ENCODE measurements around the gene C1QTNF4. TPM values are rescaled to one million over a fixed set of nuclear protein-coding genes. Genes with fewer than 3 reads are reported as not detected.

The C1QTNF4 gene
- total and polyA plus RNA-seq, 2 of the 13 experiments (the other 11 are each of a cell fraction or from before 2014, with no cell fraction given): not detected

DNA sequence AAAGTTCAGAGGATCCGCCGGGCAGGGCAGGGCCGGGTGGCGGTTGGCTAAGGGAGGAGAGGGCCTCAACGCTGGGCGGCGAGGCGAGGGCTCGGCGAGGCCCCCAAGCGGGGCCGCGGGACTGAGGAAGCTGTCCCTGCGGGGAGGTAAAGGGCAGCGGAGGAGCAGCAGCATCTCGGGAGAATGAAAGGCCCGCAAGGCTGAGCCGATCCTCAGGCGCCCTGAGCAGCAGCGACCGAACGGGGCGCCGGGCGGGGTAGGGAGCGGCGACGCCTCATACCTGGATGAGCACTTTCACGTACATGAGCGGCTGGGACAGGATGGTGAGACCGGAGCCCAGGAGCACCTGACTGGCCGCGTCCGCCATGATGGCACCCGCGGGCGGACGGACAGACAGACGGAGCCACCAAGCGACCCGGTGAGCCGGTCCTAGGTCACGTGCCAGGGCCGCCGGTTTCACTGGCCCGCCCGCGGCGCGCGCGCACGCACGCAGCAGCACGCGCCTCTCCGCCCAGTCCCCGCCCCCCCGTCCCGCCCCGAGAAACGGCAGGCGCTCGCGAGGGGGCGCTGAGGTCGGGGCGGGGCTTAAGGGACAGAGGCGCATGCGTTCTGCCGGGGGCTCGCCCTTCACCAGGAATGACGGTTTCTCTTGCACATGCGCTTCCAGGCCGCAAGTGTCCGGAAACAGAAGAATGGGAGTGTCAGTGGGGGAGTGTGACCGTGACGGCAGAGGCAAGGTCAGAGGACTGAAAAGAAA, 48.1 kb upstream of the C1QTNF4 start, which contains the start of gene MTCH2 (continued):
- peak; percentile 74 for TF ChIP-seq ZNF782 (CRISPR knock-in tag; IDR thresholded peaks at IDR 0.05; ENCODE audit: borderline replicate concordance)
- TF ChIP-seq ZNF30 (CRISPR knock-in tag; IDR thresholded peaks at IDR 0.05): no peak
- TF ChIP-seq, protein P1, sequence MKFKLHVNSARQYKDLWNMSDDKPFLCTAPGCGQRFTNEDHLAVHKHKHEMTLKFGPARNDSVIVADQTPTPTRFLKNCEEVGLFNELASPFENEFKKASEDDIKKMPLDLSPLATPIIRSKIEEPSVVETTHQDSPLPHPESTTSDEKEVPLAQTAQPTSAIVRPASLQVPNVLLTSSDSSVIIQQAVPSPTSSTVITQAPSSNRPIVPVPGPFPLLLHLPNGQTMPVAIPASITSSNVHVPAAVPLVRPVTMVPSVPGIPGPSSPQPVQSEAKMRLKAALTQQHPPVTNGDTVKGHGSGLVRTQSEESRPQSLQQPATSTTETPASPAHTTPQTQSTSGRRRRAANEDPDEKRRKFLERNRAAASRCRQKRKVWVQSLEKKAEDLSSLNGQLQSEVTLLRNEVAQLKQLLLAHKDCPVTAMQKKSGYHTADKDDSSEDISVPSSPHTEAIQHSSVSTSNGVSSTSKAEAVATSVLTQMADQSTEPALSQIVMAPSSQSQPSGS (CRISPR knock-in tag; IDR thresholded peaks at IDR 0.05): peak; percentile 57; the same call in 1 of the 2 replicates
- TF ChIP-seq ZNF24 (IDR thresholded peaks at IDR 0.05): no peak
- TF ChIP-seq TMF1 (CRISPR knock-in tag; IDR thresholded peaks at IDR 0.05; ENCODE audit: low read depth): peak; percentile 65; the same call in 1 of the 2 replicates
- TF ChIP-seq, protein P2, sequence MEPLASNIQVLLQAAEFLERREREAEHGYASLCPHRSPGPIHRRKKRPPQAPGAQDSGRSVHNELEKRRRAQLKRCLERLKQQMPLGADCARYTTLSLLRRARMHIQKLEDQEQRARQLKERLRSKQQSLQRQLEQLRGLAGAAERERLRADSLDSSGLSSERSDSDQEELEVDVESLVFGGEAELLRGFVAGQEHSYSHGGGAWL (CRISPR knock-in tag; IDR thresholded peaks at IDR 0.05): peak; percentile 92
- TF ChIP-seq, protein P3, sequence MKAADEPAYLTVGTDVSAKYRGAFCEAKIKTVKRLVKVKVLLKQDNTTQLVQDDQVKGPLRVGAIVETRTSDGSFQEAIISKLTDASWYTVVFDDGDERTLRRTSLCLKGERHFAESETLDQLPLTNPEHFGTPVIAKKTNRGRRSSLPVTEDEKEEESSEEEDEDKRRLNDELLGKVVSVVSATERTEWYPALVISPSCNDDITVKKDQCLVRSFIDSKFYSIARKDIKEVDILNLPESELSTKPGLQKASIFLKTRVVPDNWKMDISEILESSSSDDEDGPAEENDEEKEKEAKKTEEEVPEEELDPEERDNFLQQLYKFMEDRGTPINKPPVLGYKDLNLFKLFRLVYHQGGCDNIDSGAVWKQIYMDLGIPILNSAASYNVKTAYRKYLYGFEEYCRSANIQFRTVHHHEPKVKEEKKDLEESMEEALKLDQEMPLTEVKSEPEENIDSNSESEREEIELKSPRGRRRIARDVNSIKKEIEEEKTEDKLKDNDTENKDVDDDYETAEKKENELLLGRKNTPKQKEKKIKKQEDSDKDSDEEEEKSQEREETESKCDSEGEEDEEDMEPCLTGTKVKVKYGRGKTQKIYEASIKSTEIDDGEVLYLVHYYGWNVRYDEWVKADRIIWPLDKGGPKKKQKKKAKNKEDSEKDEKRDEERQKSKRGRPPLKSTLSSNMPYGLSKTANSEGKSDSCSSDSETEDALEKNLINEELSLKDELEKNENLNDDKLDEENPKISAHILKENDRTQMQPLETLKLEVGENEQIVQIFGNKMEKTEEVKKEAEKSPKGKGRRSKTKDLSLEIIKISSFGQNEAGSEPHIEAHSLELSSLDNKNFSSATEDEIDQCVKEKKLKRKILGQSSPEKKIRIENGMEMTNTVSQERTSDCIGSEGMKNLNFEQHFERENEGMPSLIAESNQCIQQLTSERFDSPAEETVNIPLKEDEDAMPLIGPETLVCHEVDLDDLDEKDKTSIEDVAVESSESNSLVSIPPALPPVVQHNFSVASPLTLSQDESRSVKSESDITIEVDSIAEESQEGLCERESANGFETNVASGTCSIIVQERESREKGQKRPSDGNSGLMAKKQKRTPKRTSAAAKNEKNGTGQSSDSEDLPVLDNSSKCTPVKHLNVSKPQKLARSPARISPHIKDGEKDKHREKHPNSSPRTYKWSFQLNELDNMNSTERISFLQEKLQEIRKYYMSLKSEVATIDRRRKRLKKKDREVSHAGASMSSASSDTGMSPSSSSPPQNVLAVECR (CRISPR knock-in tag; IDR thresholded peaks at IDR 0.05; ENCODE audit: borderline replicate concordance): peak; percentile 93
- TF ChIP-seq HNF4G (IDR thresholded peaks at IDR 0.05; ENCODE audit: borderline replicate concordance, low read depth, low read length): peak; percentile 28; the same call in 1 of the 2 replicates
- TF ChIP-seq HNF4G (CRISPR knock-in tag; IDR thresholded peaks at IDR 0.05; ENCODE audit: borderline replicate concordance, low read depth): no peak
- TF ChIP-seq, protein P4, sequence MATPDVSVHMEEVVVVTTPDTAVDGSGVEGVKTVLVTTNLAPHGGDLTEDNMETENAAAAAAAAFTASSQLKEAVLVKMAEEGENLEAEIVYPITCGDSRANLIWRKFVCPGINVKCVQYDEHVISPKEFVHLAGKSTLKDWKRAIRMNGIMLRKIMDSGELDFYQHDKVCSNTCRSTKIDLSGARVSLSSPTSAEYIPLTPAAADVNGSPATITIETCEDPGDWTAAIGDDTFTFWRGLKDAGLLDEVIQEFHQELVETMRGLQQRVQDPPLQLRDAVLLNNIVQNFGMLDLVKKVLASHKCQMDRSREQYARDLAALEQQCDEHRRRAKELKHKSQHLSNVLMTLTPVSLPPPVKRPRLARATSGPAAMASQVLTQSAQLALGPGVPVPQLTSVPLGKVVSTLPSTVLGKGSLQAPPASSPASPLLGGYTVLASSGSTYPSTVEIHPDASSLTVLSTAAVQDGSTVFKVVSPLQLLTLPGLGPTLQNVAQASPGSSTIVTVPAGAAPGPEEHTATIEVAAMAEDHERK (CRISPR knock-in tag; IDR thresholded peaks at IDR 0.05; ENCODE audit: low read depth): peak; percentile 88
- TF ChIP-seq SP4 (CRISPR knock-in tag; IDR thresholded peaks at IDR 0.05): peak; percentile 93
- peak; percentile 61; the same call in 1 of the 2 replicates for TF ChIP-seq MTA1 (CRISPR knock-in tag; IDR thresholded peaks at IDR 0.05; ENCODE audit: borderline replicate concordance)
- TF ChIP-seq GPN1 (CRISPR knock-in tag; IDR thresholded peaks at IDR 0.05; ENCODE audit: borderline replicate concordance): peak; percentile 58; the same call in 1 of the 2 replicates
- peak; percentile 67; the same call in 1 of the 2 replicates for TF ChIP-seq FLYWCH1 (CRISPR knock-in tag; IDR thresholded peaks at IDR 0.05)
- peak; percentile 87 for TF ChIP-seq ERF (CRISPR knock-in tag; IDR thresholded peaks at IDR 0.05)
- peak; percentile 53; the same call in 1 of the 2 replicates for TF ChIP-seq SMAD3 (CRISPR knock-in tag; IDR thresholded peaks at IDR 0.05)
- TF ChIP-seq NFE2L1 (CRISPR knock-in tag; IDR thresholded peaks at IDR 0.05; ENCODE audit: borderline replicate concordance): no peak
- TF ChIP-seq HOXA5 (CRISPR knock-in tag; IDR thresholded peaks at IDR 0.05): 0 out of 2 replicates have a peak, but pooled peaks have one; percentile 53
- no peak for TF ChIP-seq GTF3A (CRISPR knock-in tag; conservative IDR thresholded peaks at IDR 0.05)
- TF ChIP-seq ZNF12 (CRISPR knock-in tag; IDR thresholded peaks at IDR 0.05): 0 out of 2 replicates have a peak, but pooled peaks have one; percentile 25
- peak; percentile 65; the same call in 1 of the 2 replicates for TF ChIP-seq MAF1 (CRISPR knock-in tag; IDR thresholded peaks at IDR 0.05; ENCODE audit: borderline replicate concordance)
- TF ChIP-seq AHR (CRISPR knock-in tag; IDR thresholded peaks at IDR 0.05): 0 out of 2 replicates have a peak, but pooled peaks have one; percentile 29
- TF ChIP-seq ZNF331 (CRISPR knock-in tag; IDR thresholded peaks at IDR 0.05): peak; percentile 44; the same call in 1 of the 2 replicates
